Smooth muscle cell (in vitro differentiated cells): ENCODE data around the gene ACAP3. TPM values are rescaled to one million over a fixed set of nuclear protein-coding genes. Genes with fewer than 3 reads are reported as not detected.

Experiments used
- DNase-seq: peaks from one replicate; lab custom pipeline; 2025; ENCODE audit not compliant: unreplicated experiment; lab: John Stamatoyannopoulos, UW
- H2AFZ ChIP-seq: fragments of 200-600 bp; sonication (generic); 2 replicates; pipeline ENCODE4 v1.6.0; 2016; ENCODE audit warnings: antibody characterized with exemption, low read depth, mild to moderate bottlenecking
- H3F3A ChIP-seq: fragments of 200-600 bp; sonication (generic); 2 replicates; pipeline ENCODE4 v1.6.0; 2017; ENCODE audit warnings: antibody characterized with exemption, low read depth
- H3K27ac ChIP-seq: fragments of 200-600 bp; sonication (generic); 2 replicates; pipeline ENCODE4 v1.5.1; 2016; ENCODE audit warnings: low read depth, mild to moderate bottlenecking
- H3K27me3 ChIP-seq: fragments of 200-600 bp; sonication (generic); 2 replicates; pipeline ENCODE4 v1.6.1; 2016; ENCODE audit warnings: low read depth, mild to moderate bottlenecking
- H3K36me3 ChIP-seq: fragments of 200-600 bp; sonication (generic); 2 replicates; pipeline ENCODE4 v1.5.1; 2016; ENCODE audit warnings: low read depth
- H3K4me1 ChIP-seq: fragments of 200-600 bp; sonication (generic); 2 replicates; pipeline ENCODE4 v1.5.1; 2016; ENCODE audit warnings: low read depth
- H3K4me2 ChIP-seq: fragments of 200-600 bp; sonication (generic); 2 replicates; pipeline ENCODE4 v1.6.0; 2016; ENCODE audit warnings: mild to moderate bottlenecking
- H3K4me3 ChIP-seq: fragments of 200-600 bp; sonication (generic); 2 replicates; pipeline ENCODE4 v1.5.1; 2016; ENCODE audit warnings: mild to moderate bottlenecking
- H3K79me2 ChIP-seq: fragments of 200-600 bp; sonication (generic); 2 replicates; pipeline ENCODE4 v1.6.0; 2016; ENCODE audit warnings: low read depth, mild to moderate bottlenecking
- H3K9ac ChIP-seq: fragments of 200-600 bp; sonication (generic); 2 replicates; pipeline ENCODE4 v1.6.0; 2016; ENCODE audit warnings: low read depth
- H3K9me3 ChIP-seq: fragments of 200-600 bp; sonication (generic); replicated peaks from 2 replicates; pipeline ENCODE4 v1.5.1; 2016; ENCODE audit warnings: low read depth
- H4K20me1 ChIP-seq: fragments of 200-600 bp; sonication (generic); 2 replicates; pipeline ENCODE4 v1.6.0; 2016; ENCODE audit warnings: low read depth
- WGBS: methylation state at CpG from one replicate; pipeline ENCODE4 v1.1.7; 2016; ENCODE audit warnings: low lambda C conversion rate; 5-methylcytosine and 5-hydroxymethylcytosine counted together
- polyA plus RNA-seq: library from polyadenylated mRNA; unstranded; fragments of >200 nt; fragmentation: Nextera tagmentation; extraction: Ambion mirVana; gene quantifications from 2 replicates; pipeline ENCODE4 v1.2.1, GENCODE V29; 2016
- total RNA-seq: library from RNA; depleted of rRNA; stranded (reverse); fragments of >200 nt; gene quantifications from 2 replicates; pipeline ENCODE4 v1.2.3, GENCODE V29; 2014
- TF ChIP-seq, protein P1 (sequence below): fragments of 200-600 bp; sonication (generic); IDR thresholded peaks from 2 replicates; pipeline ENCODE4 v1.5.1; 2017; ENCODE audit warnings: borderline replicate concordance, mild to moderate bottlenecking, antibody characterized with exemption; ENCODE audit not compliant: insufficient read depth, poor library complexity, severe bottlenecking

The ACAP3 gene
- total and polyA plus RNA-seq, 2 experiments from 2014 or later: 29.9 to 63.9 TPM

DNA sequence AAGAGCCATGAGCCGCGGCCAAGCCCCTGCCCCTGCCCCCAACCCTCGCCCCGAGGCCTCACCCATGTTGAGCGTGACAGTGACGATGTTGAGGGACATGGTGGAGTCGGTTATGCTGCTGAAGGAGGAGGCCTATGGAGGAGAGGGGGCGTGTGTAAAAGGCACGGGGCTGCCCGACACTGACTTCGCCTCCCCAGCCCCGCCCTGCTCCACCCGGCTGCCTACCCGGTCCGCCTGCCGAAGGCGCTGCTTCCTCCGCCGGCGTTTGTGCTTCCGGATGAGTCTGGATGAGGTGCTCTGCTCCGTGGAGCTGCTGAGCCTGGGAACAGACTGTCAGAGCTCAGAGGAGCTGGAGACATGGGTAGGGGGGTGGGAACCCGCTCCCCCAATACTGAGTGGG lies 32.5 kb upstream of the ACAP3 start:
- H3K4me3 ChIP-seq: no peak overlapping the region
- H3K4me2 ChIP-seq: no peak overlapping the region
- H3F3A ChIP-seq: no peaks in the 10 kb centered on the region
- no peaks in the 10 kb centered on the region for H3K27me3 ChIP-seq
- H3K27ac ChIP-seq: no peak overlapping the region
- WGBS: 97% methylated on average over 23 of the region's 23 CpGs
- H3K4me1 ChIP-seq: no peaks in the 10 kb centered on the region
- H3K9me3 ChIP-seq: no peaks in the 10 kb centered on the region
- H2AFZ ChIP-seq: no peak overlapping the region
- H3K9ac ChIP-seq: no peak overlapping the region
- TF ChIP-seq, protein P1, sequence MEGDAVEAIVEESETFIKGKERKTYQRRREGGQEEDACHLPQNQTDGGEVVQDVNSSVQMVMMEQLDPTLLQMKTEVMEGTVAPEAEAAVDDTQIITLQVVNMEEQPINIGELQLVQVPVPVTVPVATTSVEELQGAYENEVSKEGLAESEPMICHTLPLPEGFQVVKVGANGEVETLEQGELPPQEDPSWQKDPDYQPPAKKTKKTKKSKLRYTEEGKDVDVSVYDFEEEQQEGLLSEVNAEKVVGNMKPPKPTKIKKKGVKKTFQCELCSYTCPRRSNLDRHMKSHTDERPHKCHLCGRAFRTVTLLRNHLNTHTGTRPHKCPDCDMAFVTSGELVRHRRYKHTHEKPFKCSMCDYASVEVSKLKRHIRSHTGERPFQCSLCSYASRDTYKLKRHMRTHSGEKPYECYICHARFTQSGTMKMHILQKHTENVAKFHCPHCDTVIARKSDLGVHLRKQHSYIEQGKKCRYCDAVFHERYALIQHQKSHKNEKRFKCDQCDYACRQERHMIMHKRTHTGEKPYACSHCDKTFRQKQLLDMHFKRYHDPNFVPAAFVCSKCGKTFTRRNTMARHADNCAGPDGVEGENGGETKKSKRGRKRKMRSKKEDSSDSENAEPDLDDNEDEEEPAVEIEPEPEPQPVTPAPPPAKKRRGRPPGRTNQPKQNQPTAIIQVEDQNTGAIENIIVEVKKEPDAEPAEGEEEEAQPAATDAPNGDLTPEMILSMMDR: no peak
- DNase-seq: no peak
- no peaks in the 10 kb centered on the region for H3K36me3 ChIP-seq
- H3K79me2 ChIP-seq: peaks cover 20% of the 10 kb centered on the region
- H4K20me1 ChIP-seq: peaks cover 53% of the 10 kb centered on the region

- Histone ChIP-seq H3F3A (no peaks in the 10 kb centered on the region), H3K36me3 (no peaks in the 10 kb centered on the region), H3K27ac (no peak overlapping the region), H4K20me1 (peaks cover 39% of the 10 kb centered on the region), H2AFZ (no peak overlapping the region), H3K79me2 (peaks cover 2% of the 10 kb centered on the region), H3K27me3 (no peaks in the 10 kb centered on the region), H3K9ac (no peak overlapping the region), H3K4me1 (no peaks in the 10 kb centered on the region), H3K9me3 (no peaks in the 10 kb centered on the region), H3K4me2 (no peak overlapping the region), H3K4me3 (no peak overlapping the region)
- 96% methylated on average over 26 of the region's 36 CpGs for WGBS
- no peak for DNase-seq
- TF ChIP-seq, protein P1: no peak
These were observed 30.5 kb upstream of the ACAP3 start for GRCh38 chr1:1338278-1338677.

DNA sequence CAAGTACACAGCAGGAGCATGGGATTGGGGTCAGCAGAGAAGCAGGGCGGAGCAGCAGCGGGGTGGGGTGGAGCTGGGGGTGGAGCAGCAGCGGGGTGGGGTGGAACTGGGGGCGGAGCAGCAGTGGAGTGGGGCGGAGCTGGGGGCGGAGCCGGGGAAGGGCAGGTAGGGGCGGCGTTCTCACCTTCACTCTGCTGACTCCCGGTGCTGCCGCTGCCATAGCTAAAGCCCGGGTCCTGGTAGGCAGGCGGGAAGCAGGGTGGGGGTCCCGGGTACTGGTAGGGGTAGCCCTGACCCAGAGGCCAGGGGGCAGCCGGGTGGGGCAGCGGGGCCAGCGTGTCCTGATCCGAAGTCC lies 30.0 kb upstream of the ACAP3 start:
- H3K27me3 ChIP-seq: no peaks in the 10 kb centered on the region
- H3K9ac ChIP-seq: no peak overlapping the region
- no peaks in the 10 kb centered on the region for H3F3A ChIP-seq
- H3K36me3 ChIP-seq: no peaks in the 10 kb centered on the region
- H3K9me3 ChIP-seq: no peaks in the 10 kb centered on the region
- no peaks in the 10 kb centered on the region for H3K4me1 ChIP-seq
- no peak overlapping the region for H3K4me3 ChIP-seq
- H2AFZ ChIP-seq: no peak overlapping the region
- 89% methylated on average over 7 of the region's 18 CpGs for WGBS
- H3K79me2 ChIP-seq: no peaks in the 10 kb centered on the region
- no peak overlapping the region for H3K4me2 ChIP-seq
- DNase-seq: no peak
- TF ChIP-seq, protein P1: no peak
- peaks cover 34% of the 10 kb centered on the region for H4K20me1 ChIP-seq
- H3K27ac ChIP-seq: no peak overlapping the region

DNA sequence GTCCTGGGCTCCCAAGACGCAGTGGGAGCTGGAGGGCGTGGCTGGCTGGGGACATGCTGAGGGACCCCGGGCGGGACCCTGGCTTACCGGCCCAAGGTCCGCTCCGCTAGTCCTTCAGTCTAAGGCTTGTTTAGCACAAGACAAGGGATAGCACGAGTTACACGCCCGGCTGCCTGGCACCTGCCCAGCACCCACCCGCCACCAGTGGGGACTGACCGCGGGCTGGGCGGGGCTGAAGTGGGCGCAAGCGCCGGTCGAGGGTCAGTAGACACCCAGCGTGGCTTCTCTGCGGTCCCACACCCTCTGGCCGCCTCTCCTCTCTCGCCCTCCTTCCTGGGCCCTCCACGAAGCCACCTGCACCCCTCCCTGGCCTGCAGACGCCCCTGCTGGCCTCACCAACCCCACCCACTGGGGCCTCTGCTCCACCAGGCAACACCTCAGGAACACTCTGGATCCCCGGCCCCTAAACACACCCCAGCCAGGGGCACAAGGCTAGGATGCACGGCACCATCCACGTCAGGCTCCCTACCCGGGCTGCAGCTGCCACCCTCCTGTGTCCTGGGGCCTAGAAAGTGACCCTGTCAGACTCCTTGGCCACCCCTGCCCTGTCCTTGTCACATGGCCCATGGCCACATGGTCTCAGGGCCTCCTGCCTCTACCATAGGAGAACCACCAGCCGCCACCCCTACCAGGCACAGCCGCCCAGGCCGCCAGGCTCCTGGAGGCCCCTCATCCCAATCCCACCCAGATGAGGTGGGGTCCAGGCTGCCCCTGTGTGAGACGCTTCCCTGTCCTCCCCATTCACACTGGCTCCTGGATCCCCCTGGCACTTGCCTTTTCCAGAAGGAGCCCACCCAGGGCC lies 29.4 kb upstream of the ACAP3 start:
- Histone ChIP-seq H3K9ac (no peak overlapping the region), H3K27me3 (no peaks in the 10 kb centered on the region), H3K79me2 (no peaks in the 10 kb centered on the region), H3K4me3 (no peak overlapping the region), H3F3A (no peaks in the 10 kb centered on the region), H3K4me2 (no peak overlapping the region), H3K4me1 (no peaks in the 10 kb centered on the region), H3K9me3 (no peaks in the 10 kb centered on the region), H4K20me1 (peaks cover 28% of the 10 kb centered on the region), H3K27ac (no peak overlapping the region), H3K36me3 (no peaks in the 10 kb centered on the region), H2AFZ (no peak overlapping the region)
- TF ChIP-seq, protein P1: no peak
- DNase-seq: no peak
- 96% methylated on average over 23 of the region's 32 CpGs for WGBS
